GM21447 (cell line): ENCODE data around the gene RCSD1.
"Not testable (repeated sequence)": the region's sequence is repeated elsewhere in the genome, so short reads cannot be mapped to it uniquely, and the experiment has no call there.

Experiments
- ATAC-seq: cut with Tn5 transposase; IDR thresholded peaks from one replicate; pipeline ENCODE4 v1.9.1; 2021; ENCODE audit not compliant: unreplicated experiment

The RCSD1 gene

DNA sequence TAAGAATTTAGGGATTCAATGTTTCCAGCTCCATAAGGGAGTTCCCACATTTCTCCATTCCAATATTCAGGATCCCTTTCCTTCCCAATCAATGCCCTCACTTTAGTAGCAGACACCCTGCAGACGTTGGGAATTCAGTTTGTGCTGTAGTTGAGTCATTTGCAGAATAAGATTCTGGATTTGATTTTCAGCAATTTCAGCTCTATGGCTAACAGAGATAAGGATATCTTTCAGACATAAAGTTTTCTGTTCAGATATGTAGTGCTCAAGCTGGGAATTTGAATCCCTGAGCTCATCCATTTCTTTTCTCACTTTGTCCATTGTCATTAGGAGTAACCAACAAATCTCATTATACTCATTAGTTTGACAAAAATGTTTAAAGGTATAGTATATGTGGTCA lies 104.8 kb downstream of the RCSD1 start:
- no peak for ATAC-seq

DNA sequence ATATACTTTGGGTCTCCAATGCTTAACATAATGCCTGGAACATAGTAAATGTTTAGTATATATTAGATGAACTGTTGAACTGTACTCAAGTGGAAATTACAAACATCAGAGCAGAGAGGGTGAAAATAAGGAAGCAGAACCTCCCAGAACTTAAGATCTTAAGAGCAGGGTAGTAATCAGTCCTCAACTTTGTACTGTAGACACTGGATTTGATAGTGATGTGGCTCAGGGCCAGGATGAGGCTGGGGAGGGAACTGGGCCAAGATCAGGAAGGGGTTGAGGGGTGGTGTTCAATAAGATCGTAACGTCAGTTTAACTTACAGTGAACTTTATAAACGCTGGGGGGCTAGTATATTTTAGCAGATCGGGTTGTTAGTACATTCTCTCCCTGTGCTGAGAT lies 107.1 kb downstream of the RCSD1 start:
- ATAC-seq = no peak

DNA sequence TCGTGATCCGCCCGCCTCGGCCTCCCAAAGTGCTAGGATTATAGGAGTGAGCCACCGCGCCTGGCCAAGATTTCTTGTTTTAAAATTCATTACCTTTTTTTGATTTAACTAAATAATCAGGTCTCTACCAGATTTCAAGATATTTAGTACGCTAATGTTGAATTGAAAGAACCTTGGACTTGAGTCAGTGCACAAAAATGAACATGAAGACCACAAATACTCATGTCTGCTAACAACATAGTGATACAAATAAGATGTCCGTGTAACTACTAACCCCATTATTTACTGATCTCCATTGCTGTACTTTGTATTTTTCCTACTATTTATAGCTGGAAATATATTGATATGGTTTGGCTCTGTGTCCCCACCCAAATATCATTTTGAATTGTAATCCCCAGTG lies 108.1 kb downstream of the RCSD1 start:
- ATAC-seq = no peak

DNA sequence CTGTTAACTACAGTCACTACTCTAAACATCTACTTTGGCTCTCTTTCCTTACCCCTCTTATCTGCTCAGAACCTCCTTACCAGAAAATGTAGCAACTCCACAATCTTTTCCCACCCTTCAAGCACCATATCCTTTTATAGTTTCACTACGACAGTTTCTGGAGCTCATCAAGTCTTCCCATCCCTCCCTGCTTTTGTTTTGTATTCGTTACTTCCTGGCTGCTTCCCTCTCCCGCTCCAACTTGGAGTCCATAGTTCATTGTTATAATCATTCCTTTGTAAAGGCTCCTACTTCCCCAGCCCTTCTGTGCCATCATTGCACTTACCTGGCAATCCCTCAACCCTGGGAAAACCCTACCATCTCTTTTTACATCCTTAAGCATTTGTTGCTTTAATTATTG lies 109.7 kb downstream of the RCSD1 start:
- ATAC-seq = no peak

DNA sequence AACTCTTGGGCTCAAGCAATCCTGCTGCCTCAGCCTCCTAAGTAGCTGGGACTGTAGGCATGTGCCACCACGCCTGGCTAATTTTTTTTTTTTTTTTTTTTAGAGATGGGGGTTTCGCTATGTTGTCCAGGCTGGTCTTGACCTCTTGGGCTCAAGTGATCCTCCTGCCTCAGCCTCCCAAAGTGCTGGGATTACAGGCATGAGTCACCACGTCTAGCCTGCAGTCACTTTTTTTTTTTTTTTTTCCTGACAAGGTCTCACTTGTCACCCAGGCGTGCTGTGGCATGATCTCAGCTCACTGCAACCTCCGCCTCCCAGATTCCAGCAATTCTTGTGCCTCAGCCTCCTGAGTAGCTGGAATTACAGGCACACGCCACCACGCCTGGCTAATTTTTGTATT lies 111.1 kb downstream of the RCSD1 start:
- not testable (repeated sequence) for ATAC-seq

DNA sequence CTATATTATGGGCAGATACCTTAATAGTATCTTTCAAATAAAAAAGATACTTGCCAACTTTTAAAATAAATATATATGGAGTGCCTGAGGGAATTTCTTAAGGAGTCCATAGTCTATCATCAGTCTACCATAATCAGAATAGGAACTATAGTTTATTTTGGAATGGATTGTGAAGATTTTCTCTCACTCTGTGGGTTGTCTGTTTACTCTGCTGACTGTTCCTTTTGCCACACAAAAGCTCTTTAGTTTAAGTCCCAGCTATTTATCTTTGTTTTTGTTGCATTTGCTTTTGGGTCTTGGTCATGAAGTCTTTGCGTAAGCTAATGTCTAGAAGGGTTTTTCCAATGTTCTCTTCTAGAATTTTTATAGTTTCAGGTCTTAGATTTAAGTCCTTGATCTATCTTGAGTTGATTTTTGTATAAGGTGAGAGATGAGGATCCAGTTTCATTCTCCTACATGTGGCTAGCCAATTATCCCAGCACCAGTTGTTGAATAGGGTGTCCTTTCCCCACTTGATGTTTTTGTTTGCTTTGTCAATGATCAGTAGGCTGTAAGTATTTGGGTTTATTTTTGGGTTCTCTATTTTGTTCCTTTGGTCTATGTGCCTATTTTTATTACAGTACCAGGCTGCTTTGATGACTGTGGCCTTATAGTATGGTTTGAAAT lies 112.5 kb downstream of the RCSD1 start:
- not testable (repeated sequence) for ATAC-seq

DNA sequence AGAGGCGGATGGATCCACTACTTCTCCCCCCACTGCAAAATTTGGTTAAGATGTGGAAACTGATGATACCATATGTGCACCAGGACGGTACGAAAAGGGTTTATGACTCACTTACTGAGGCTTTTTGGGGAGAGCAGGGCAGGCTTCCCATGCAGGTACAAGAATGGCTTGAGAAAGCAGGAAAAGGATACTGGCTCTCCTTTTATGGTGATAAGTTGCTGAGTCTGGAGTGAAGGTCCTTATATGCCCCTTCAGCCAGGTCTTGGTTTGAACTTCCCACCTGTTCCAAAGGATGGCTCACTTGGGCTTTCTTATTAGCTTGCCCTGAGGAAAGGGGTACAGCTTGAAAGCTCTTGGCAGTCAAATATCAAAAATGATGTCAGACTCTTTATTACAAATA lies 114.9 kb downstream of the RCSD1 start:
- no peak for ATAC-seq

DNA sequence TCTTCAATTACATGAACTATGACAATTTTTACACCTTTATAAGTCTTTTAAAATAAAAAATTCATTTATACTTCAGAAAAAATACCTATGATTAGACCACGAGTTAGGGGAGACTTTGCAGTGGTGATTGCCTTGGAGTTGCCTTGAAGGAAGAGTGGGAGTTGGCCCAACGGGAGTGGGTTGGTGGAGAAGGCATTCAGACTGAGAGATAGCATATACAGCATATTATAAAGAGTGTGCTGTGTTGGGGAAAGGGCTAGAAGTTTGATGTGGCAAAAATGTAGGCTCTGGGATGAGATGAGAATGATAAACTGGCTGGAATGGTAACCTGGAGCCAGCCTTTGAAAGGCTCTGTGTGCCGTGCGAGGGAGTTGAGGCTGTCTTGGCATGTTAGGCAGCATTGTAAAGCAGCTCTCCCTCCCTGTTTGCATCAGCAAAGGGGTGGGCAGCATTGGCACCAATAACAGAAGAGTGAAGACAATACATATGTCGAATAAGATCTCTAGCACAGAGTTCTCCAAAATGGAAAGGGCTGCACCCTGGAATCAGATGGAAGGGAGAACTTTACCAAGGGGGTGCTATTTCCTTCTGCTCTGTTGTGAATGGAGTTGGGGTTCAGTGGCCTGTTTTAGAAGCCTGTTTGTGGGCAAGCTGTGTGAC lies 116.1 kb downstream of the RCSD1 start:
- ATAC-seq = no peak

DNA sequence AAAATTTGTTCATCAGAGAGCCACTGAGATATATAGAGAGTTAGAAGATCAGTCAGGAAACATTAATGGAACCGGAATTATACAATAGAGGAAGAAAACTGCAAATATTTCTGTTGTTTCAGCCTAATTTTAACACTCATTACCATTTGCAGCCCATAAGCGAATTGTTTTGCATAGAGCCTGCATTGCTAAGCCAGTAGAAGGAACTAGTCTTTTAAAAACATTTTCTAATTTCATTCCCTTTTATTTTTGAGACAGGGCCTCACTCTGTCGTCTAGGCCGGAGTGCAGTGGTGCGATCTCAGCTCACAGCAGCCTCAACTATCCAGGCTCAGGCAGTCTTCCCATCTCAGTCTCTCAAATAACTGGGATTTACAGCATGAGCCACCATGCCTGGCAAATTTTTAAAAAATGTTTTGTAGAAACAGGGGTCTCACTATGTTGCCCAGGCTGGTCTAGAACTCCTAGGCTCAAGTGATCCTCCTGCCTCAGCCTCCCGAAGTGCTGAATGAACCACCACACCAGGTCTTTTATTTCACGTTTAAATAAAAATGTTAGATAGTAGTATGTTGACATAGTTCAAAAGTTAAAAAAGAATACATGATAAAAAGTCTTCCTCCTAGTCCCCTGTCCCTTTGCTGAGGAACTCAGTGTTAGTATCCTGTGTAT lies 117.1 kb downstream of the RCSD1 start:
- ATAC-seq = no peak

DNA sequence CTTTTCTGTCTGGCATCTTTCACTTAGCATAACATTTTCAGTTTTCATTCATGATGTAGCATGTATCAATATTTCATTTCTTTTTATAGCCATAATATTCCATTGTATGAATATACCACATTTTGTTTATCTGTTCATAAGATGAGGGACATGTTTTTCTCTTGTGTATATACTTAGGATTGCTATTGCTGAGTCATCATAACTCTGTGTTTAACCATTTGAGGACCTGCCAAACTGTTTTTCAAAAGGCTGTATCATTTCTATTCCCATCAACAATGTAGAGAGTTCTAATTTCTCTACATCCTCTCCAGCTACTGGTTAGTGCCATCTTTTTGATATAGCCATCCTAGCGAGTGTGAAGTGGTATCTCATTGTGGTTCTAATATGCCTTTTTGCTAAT lies 118.0 kb downstream of the RCSD1 start:
- ATAC-seq = no peak

DNA sequence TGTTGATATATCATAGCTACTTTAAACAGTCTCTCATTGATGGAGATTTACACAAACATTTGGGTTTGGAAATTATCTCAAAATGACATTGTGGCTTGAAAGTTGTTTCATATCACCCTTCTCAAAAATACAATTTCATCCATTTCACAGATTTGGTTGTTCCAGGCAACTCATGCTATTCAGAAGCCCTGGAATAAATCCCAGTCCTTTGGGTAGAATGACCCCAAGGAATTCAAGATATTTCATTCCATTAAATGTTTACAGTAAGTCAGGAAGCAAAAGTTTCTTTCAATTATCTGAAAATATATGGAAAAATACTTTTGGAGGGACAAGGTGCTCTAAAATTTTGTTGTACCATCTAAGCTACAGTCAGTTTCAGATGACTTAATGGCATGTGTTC lies 118.9 kb downstream of the RCSD1 start:
- ATAC-seq = no peak

DNA sequence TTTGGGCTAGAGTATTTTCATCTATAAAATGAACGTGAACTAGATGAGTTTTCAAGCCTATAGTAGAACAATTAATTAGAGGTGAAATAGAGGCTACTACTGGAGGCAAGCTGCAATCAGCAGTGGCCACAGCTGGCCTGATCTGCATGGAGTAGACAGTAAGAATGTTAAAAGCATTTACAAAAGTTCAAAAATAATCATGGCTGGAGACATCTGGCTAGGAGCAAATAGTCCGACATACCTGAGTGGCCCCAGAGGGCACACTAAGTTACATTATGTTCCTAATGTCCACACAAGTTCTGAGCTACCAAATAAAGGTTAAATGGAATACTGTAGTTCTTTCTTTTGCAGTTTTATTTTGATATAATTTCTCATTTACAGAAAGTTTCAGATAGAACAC lies 119.7 kb downstream of the RCSD1 start:
- no peak for ATAC-seq

DNA sequence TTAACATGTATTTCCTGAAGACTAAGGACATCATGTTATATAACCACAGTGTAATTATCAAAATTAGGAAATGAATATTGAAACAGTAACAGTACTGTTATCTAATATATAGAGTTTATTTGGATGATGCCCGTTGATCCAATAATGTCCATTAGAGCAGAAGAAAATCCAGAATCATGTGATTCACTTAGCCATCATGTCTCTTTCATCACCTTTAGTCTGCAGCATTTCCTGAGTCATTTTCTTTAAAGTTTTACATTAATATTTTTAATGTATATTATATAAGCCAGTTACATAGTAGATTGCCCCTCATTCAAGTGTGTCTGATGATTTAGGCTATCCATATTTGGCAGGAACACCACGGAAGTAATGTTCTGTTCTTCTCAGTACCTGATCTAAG lies 120.6 kb downstream of the RCSD1 start:
- ATAC-seq = no peak

DNA sequence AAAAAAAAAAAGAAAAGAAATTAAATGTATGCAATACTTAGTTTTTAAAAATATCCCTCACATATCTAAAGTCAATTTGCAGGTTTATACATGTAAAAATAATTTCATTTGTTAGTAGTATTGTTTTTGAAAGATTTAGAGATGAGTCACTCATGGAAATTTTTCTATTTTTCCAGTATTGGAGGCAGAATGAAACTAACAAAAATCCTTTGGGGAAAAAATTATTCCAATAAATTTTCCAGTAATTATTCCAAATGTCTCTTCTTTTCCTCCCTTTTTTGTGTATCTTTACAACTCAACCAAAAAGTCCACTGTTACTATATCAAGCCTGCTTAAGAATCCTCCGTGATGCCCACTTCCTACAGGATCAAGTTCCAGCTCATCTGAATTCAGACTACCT lies 121.6 kb downstream of the RCSD1 start:
- ATAC-seq = no peak

DNA sequence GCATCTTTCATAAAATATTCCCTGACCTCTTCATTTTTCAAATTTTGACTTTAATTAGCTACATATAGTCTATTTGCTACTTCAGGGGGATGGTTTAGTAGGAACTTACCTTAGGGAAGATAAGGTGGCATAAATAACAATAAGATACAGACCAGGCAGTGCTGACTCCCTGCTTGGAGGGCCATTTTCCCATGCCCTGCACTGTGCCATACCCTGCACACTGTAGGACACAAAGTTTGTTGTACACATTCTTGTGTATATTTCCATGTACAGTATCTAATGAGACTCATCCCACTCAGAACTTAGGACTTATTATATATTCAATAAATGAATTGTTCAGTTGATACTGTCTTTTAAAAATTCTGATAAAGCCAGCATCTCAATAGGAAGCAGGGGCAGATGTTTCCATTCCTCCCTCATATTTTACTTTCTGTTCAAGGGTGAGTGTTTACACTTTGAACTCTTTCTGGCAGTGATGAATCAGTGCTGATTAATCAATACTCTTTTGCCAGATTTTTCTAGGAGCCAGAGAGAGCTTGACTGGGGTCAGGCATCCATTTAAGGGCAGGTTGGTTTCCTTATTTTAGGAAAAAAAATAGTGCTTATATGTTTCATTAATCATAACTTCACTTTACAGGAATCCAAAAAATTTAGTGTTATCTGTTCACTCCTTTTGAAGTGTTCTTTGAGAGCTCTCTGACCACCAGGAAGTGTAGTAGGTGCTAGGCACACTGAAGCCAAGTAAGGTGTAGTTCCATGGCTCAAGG lies 122.4 kb downstream of the RCSD1 start:
- peak; percentile 21 for ATAC-seq

DNA sequence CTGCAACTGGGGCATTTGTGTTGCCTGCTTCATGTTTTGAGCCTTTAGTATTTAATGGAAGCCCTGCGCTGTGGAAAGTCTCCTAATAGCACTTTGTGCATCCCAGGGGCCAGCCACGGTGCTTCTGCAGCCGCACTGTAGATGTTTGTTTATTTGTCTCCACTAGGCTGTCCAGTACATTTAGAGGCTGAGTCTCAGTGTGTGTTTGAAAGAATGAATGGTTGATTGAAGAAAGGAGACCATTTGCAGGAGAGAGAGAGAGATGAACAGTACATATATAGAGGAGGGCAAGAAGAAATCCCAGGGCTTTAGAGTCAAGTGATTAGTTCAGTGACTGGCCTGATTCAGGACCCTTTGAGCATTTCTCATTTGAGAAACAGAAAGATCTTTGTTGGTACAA lies 125.6 kb downstream of the RCSD1 start:
- no peak for ATAC-seq
